ENCODE data around the gene GRIN3B. TPM values are rescaled to one million over a fixed set of nuclear protein-coding genes. Genes with fewer than 3 reads are reported as not detected.

GRIN3B gene
- total RNA-seq, 1 donor from 2014 or later = not detected

DNA sequence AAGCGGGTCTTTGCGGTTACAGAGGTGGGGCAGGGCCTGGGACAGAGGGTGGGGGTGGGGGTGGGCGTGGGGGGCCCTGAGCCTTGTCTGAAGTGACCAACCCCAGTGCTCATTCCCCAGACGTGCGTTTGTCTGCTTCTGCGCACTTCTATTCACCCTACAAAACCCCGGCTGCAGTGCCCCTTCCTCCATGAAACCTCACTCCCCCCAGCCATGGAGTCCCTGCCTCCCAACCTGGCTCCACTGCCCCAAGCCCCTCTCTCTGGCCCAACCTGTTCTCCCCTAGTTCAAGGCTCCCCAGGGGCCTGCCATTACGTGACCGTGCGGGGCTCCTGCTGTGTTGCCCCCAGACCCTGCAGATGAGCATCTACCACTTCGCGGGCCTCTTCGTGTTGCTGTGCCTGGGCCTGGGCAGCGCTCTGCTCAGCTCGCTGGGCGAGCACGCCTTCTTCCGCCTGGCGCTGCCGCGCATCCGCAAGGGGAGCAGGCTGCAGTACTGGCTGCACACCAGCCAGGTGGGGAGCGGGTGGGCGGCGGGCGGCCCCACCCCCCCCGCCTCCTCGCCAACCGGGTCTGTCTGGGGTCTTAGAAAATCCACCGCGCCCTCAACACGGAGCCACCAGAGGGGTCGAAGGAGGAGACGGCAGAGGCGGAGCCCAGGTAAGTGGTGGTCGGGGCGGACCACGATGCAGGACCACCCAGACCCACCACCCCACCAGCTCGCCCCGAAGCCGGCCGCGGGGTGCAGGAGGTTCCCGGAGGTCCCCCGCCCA, 8.2 kb downstream of the GRIN3B start:
- intact Hi-C loops (cut with DNase I) = no loop called here
- DNase-seq (ENCODE audit: extremely low spot score in 2 of 2) = no peak
- TF ChIP-seq POLR2A (IDR thresholded peaks at IDR 0.05) (no peak), POLR2AphosphoS5 (IDR thresholded peaks at IDR 0.05; ENCODE audit: insufficient read depth in 1 of 2, low read depth in 1 of 2) (no peak)
- TF ChIP-seq, protein P1, sequence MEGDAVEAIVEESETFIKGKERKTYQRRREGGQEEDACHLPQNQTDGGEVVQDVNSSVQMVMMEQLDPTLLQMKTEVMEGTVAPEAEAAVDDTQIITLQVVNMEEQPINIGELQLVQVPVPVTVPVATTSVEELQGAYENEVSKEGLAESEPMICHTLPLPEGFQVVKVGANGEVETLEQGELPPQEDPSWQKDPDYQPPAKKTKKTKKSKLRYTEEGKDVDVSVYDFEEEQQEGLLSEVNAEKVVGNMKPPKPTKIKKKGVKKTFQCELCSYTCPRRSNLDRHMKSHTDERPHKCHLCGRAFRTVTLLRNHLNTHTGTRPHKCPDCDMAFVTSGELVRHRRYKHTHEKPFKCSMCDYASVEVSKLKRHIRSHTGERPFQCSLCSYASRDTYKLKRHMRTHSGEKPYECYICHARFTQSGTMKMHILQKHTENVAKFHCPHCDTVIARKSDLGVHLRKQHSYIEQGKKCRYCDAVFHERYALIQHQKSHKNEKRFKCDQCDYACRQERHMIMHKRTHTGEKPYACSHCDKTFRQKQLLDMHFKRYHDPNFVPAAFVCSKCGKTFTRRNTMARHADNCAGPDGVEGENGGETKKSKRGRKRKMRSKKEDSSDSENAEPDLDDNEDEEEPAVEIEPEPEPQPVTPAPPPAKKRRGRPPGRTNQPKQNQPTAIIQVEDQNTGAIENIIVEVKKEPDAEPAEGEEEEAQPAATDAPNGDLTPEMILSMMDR (IDR thresholded peaks at IDR 0.05) = no peak
- Histone ChIP-seq H3K9me3 (no peaks in the 10 kb centered on the region), H3K36me3 (peaks cover 0 to 31% of the 10 kb centered on the region in 2 donors), H3K27ac (peak overlapping the region; percentile 77), H3K4me1 (peaks cover 14% of the 10 kb centered on the region), H3K4me3 (peak overlapping the region; percentile 24 to 43), H3K27me3 (no peaks in the 10 kb centered on the region)

- H3K36me3 ChIP-seq = peaks cover 0 to 31% of the 10 kb centered on the region in 2 donors
- H3K27ac ChIP-seq = peak overlapping the region; percentile 77
These were observed 9.1 kb downstream of the GRIN3B start for GRCh38 chr19:1009041-1009980.

GRCh38 chr19:1009981-1010538, 9.8 kb downstream of the GRIN3B start:
- Histone ChIP-seq H3K9me3 (no peaks in the 10 kb centered on the region), H3K27me3 (no peaks in the 10 kb centered on the region), H3K4me3 (peak overlapping the region; percentile 24 to 43), H3K36me3 (peaks cover 0 to 31% of the 10 kb centered on the region in 2 donors), H3K4me1 (peaks cover 22% of the 10 kb centered on the region), H3K27ac (peak overlapping the region; percentile 77)
- DNase-seq (ENCODE audit: extremely low spot score in 2 of 2) = no peak
- TF ChIP-seq POLR2A (IDR thresholded peaks at IDR 0.05) (no peak), POLR2AphosphoS5 (IDR thresholded peaks at IDR 0.05; ENCODE audit: insufficient read depth in 1 of 2, low read depth in 1 of 2) (no peak)
- TF ChIP-seq, protein P1 (IDR thresholded peaks at IDR 0.05) = no peak
- intact Hi-C loops (cut with DNase I) = no loop called here

More at GRCh38 chr19:1009041-1009980, 9.1 kb downstream of the GRIN3B start:
- Histone ChIP-seq H3K4me1 (peaks cover 15% of the 10 kb centered on the region), H3K27me3 (no peaks in the 10 kb centered on the region), H3K4me3 (peak overlapping the region; percentile 24 to 43), H3K9me3 (no peaks in the 10 kb centered on the region)
- DNase-seq (ENCODE audit: extremely low spot score in 2 of 2) = no peak
- intact Hi-C loops (cut with DNase I) = no loop called here
- peak in 1 of 2 donors; percentile 69 for TF ChIP-seq POLR2AphosphoS5 (IDR thresholded peaks at IDR 0.05; ENCODE audit: insufficient read depth in 1 of 2, low read depth in 1 of 2)
- no peak for TF ChIP-seq POLR2A (IDR thresholded peaks at IDR 0.05)

DNA sequence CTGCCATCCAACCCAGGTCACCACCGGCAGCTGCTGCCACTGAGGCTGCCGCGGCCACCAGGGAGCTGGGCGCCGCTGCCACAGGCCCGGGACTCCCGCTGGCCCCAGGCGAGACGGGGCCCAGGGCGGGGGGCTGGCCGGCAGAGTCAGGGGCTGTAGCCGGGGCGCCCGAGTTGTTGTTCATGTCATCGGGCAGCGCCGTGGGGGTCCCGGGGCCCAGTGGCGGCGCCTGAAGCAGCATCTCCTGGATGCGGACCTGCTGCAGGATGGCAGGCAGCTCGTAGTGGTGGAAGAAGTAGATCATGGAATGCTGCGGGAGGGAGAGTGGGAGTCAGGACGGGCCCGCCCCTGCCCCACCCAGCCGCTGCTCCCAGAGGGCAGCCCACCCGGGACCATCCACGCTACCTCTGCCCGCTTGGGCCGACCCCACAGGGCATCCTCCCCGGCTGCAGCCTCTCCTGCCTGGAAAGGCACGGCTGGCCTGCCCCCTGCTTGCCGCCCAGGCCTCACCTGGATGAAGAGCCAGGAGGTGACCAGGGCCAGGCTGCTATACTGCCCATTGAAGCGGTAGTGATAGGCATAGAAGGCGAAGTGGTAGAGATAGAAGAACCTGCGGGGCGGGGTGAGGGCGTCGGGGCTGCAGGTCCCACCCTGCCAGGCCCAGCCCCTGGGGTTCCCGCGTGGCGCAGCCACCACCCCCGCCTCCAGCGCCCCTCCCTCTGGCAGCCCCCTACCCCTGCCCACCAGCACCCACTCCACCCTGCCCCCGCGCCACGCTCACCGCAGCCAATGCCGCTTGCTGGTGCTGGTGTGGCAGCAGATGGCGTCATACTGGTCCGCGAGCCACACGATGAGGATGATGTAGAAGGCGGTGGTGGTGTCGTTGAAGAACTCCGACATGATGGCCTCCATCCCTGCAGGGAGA, 10.6 kb downstream of the GRIN3B start:
- peaks cover 30% of the 10 kb centered on the region for H3K4me1 ChIP-seq
- TF ChIP-seq, protein P1 (IDR thresholded peaks at IDR 0.05) = no peak
- no peak for TF ChIP-seq POLR2AphosphoS5 (IDR thresholded peaks at IDR 0.05; ENCODE audit: insufficient read depth in 1 of 2, low read depth in 1 of 2)
- TF ChIP-seq POLR2A (IDR thresholded peaks at IDR 0.05) = no peak
- H3K27me3 ChIP-seq = no peaks in the 10 kb centered on the region
- H3K4me3 ChIP-seq = no peak overlapping the region
- no peaks in the 10 kb centered on the region for H3K9me3 ChIP-seq
- peak overlapping the region; percentile 77 for H3K27ac ChIP-seq
- no peak for DNase-seq (ENCODE audit: extremely low spot score in 2 of 2)
- peaks cover 0 to 31% of the 10 kb centered on the region in 2 donors for H3K36me3 ChIP-seq
- intact Hi-C loops (cut with DNase I) = no loop called here

All from vagina (tissue), 2 donors.